Measurements from ENCODE around the gene OLFM1. TPM values are rescaled to one million over a fixed set of nuclear protein-coding genes. Genes with fewer than 3 reads are reported as not detected.

OLFM1 gene
- total RNA-seq, 4 donors from 2014 or later = 5.3 to 15.0 (median 8.6) TPM

DNA sequence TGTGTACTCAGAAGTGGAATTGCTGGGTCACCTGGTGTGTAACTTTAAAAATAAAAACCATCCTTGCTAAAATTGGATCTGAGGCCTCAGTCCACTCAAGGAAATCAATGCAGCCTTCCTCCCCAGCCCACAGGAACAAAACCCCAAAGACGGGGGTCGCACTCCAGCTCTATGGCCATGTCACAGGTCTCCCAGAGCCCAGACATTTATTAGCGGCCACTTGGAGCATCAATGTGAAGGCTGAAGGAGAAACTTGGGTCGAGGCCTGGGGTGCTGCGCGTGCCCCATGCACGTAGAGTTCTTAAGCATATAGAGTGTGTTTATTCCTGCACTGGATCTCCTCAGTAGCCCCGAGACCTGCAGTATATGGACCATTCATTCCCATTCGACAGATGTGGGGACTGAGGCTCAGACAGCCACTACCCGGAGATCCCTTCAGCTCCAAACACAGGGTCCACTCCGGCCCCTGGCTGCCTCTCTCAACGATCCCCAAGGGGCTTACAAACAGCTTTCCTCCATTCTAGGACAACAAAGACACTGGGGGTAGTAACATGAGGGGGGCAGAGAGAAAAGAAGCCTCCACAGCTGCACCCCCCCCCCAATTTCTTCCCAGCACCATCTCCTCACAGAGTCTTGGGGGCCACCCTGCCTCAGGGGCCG, 14.3 kb upstream of the OLFM1 start:
- WGBS, 2 donors = 87 to 91% methylated on average over 13 of the region's 13 CpGs
- DNase-seq (ENCODE audit: low spot score in 2 of 2) = peak in 1 of 2 donors; percentile 53
- no peak overlapping the region for H3K4me3 ChIP-seq (ENCODE audit: low read depth, poor library complexity, severe bottlenecking)
- TF ChIP-seq, protein P1, sequence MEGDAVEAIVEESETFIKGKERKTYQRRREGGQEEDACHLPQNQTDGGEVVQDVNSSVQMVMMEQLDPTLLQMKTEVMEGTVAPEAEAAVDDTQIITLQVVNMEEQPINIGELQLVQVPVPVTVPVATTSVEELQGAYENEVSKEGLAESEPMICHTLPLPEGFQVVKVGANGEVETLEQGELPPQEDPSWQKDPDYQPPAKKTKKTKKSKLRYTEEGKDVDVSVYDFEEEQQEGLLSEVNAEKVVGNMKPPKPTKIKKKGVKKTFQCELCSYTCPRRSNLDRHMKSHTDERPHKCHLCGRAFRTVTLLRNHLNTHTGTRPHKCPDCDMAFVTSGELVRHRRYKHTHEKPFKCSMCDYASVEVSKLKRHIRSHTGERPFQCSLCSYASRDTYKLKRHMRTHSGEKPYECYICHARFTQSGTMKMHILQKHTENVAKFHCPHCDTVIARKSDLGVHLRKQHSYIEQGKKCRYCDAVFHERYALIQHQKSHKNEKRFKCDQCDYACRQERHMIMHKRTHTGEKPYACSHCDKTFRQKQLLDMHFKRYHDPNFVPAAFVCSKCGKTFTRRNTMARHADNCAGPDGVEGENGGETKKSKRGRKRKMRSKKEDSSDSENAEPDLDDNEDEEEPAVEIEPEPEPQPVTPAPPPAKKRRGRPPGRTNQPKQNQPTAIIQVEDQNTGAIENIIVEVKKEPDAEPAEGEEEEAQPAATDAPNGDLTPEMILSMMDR (IDR thresholded peaks at IDR 0.05) = no peak
- no peak for TF ChIP-seq POLR2A (IDR thresholded peaks at IDR 0.05)
- intact Hi-C loops (cut with DNase I; ENCODE audit: low total_unique reads) = no loop called here

- 85 to 92% methylated on average over 8 to 9 of the region's 9 CpGs for WGBS, 2 donors
- H3K4me3 ChIP-seq (ENCODE audit: low read depth, poor library complexity, severe bottlenecking) = no peak overlapping the region
- TF ChIP-seq, protein P1 (IDR thresholded peaks at IDR 0.05) = no peak
- intact Hi-C loops (cut with DNase I; ENCODE audit: low total_unique reads) = no loop called here
- DNase-seq (ENCODE audit: low spot score in 2 of 2) = peak in 1 of 2 donors; percentile 63
These were observed 13.6 kb upstream of the OLFM1 start for GRCh38 chr9:135073741-135074305.

DNA sequence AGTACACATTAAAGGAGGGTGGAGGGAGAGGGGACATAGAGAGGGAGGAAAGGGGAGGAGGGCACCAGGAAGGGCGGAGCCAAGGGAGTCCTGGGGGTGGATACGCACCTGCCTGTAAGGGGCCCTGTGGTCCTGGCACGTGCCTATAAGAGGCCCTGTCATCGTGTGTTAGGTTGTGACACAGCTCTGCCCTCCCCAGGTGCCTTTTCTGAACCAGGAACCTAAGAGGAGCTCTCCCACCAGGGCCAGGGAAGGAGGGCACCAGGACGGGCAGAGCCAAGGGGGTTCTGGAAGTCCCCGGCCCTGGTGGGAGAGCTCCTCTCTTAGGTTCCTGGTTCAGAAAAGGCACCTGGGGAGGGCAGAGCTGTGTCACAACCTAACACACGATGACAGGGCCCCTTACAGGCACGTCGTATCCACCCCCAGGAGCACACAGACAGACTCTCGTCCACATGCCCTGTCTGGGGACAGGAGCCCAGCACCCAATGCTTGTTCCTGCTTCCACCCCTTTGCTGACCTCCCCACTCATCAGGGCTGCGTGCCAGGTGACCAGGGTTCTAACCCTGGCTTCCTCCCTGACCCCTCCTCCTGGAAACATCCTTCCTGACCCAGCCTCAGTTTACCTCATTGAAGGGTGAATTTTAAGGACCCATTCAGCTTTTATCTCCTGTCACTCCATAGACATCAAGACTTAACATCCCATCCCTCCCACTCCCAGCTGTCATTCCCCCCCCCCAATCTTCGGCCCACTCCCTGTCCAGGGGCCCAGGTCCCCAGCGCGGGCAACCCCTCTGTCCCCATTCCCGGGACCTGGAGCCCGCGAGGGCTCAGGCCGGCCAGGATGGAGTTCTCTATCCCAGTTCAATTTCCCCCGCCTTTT, 12.9 kb upstream of the OLFM1 start:
- WGBS, 2 donors = 37 to 47% methylated on average over 19 of the region's 19 CpGs
- no peak overlapping the region for H3K4me3 ChIP-seq (ENCODE audit: low read depth, poor library complexity, severe bottlenecking)
- DNase-seq (ENCODE audit: low spot score in 2 of 2) = peak in 1 of 2 donors; percentile 60
- TF ChIP-seq POLR2A (IDR thresholded peaks at IDR 0.05) = no peak
- TF ChIP-seq, protein P1 (IDR thresholded peaks at IDR 0.05) = no peak
- intact Hi-C loops (cut with DNase I; ENCODE audit: low total_unique reads) = loop anchor here (5.0 kb wide), 1 partner anchor 678 kb away; no protein-coding TSS in a partner anchor

DNA sequence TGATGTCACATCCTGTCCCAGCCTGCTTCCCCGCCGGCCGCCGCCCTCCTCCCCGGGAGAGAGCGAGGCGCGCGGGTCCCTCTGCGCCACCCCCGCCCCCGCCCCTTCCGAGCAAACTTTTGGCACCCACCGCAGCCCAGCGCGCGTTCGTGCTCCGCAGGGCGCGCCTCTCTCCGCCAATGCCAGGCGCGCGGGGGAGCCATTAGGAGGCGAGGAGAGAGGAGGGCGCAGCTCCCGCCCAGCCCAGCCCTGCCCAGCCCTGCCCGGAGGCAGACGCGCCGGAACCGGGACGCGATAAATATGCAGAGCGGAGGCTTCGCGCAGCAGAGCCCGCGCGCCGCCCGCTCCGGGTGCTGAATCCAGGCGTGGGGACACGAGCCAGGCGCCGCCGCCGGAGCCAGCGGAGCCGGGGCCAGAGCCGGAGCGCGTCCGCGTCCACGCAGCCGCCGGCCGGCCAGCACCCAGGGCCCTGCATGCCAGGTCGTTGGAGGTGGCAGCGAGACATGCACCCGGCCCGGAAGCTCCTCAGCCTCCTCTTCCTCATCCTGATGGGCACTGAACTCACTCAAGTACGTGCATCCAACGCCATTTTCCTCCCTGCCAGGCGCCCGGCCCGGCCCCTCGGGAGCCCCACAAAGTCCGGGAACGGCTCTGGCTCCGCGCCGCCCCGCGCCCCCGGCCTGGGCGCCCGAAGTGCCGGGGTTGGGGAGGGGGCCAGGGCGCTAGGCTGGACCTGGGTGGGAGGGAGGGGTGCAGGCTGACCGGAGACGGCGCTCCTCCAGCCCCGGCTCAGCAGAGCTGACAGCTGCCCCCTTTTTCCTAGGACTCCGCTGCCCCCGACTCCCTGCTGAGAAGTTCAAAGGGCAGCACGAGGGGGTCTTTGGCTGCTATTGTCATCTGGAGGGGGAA, 12.0 kb upstream of the OLFM1 start:
- DNase-seq (ENCODE audit: low spot score in 2 of 2) = peak in 1 of 2 donors; percentile 89
- 1 to 3% methylated on average over 49 to 52 of the region's 90 CpGs for WGBS, 2 donors
- H3K4me3 ChIP-seq (ENCODE audit: low read depth, poor library complexity, severe bottlenecking) = no peak overlapping the region
- TF ChIP-seq, protein P1 (IDR thresholded peaks at IDR 0.05) = no peak
- TF ChIP-seq POLR2A (IDR thresholded peaks at IDR 0.05) = no peak
- intact Hi-C loops (cut with DNase I; ENCODE audit: low total_unique reads) = loop anchor here (5.0 kb wide), 1 partner anchor 677 kb away; no protein-coding TSS in a partner anchor

Data from lower leg skin (tissue), 4 donors.